Fibroblast of skin of right quadriceps (primary cell): ENCODE measurements around the gene NAA15.
"Not testable (repeated sequence)": the region's sequence is repeated elsewhere in the genome, so short reads cannot be mapped to it uniquely, and the experiment has no call there.

Source experiments
- DNase-seq: peaks from one replicate; pipeline ENCODE4 v3.0.0-alpha.2; 2013

The NAA15 gene

DNA sequence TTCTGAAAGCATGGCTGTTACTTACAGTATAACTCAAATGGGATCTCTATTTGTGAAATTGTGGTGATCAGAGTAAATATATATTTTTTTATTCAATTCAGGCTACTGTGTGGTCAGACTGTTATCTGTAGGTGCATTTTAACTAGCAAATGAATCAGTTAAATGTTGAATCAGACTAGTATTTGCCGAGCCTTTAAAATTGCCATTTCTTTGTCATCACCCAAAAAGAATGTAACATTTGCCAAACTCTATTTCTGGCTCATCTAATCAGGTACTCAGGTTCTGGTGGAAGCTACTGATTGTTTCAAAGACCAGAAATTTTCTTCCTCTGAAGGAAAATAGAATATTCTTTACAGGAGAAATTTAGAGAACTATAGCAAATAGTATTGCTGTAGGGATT is 1.8 kb upstream of the NAA15 start:
- DNase-seq, result peak; percentile 25

GRCh38 chr4:139300431-139301112 is 733 bp upstream of the NAA15 start:
- peak; percentile 54 for DNase-seq

- peak; percentile 44 for DNase-seq
These were observed 711 bp downstream of the NAA15 start, which contains the start of gene NDUFC1 for GRCh38 chr4:139301821-139302611. Gene NDUFC1 (minus strand): TSS chr4:139302477. CDS start chr4:139295798, 6,679 bp downstream.

DNA sequence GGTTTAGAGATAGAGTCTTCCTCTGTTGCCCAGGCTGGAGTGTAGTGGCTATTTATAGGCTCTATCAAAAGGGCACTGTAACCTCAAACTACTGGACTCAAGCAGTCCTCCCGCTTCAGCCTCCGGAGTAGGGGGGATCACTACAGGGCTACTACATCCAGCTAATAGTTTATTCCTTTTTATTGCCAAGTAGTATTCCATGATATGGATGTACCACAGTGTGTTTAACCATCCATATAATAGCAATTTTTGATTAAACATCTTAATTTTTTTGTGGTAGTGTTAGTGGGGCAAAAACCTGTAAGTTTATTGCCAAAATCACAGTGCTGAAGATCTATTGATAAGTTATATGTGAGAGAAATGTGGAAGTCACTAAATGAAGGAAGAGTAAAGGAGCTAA is 3.6 kb downstream of the NAA15 start:
- no peak for DNase-seq

DNA sequence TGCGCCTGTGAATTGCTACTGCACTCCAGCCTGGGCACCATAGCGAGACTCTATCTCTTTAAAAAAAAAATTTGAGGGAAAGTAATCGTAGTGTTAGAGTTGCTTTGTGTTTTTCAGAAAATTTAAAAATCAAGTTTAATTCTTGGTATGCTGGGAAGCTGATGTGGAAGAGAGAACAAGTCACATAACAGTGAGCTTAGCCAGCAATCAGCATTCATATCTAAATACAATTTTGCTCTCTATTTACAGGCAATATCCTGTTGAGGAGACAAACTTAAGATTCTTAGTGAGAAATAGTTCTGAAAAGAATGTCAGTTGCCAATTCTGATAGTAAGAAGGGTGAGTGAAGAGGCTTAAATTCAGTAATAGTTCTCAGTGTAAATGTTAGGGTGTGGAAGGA is 10.6 kb downstream of the NAA15 start:
- DNase-seq, result no peak

DNA sequence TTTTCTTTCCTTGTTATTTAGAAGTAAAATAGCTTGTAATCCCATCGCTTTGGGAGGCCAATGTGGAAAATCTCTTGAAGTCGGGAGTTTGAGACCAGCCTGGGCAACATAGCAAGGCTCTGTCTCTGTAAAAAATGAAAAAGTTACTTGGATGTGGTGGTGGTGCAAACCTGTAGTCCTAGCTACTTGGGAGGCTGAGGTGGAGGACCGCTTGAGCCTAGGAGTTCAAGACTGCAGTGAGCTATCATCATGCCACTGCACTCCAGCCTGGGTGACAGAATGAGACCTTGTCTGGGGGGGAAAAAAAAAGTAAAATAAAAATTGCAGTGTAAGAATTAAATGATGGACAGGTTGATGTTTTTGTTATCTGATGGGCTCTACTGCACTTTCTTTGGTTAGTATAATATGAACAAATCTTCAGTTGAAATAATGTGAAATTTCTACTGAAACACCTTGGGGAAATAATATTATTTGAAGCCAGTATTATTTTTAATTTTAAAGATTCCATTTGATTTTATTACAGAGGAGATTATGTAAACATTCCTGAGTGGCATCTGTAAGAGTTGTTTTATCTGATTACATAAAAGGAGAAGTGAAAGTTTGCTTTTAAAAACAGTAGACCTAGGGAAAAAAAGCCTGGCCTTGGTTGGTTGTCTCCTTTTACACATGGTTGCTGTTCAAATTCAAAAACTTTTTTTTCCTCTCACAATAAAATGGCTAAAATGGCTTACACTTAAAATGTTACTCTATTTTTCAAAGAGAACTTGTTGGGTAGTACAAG is 11.4 kb downstream of the NAA15 start:
- no peak for DNase-seq

- not testable (repeated sequence) for DNase-seq
These were observed 12.1 kb downstream of the NAA15 start for GRCh38 chr4:139313414-139313813.

GRCh38 chr4:139314047-139314800 is 12.9 kb downstream of the NAA15 start:
- DNase-seq, result no peak

- no peak for DNase-seq
These were observed 13.9 kb downstream of the NAA15 start for GRCh38 chr4:139315221-139315675.

GRCh38 chr4:139316733-139317132 is 15.4 kb downstream of the NAA15 start:
- DNase-seq, result no peak

- DNase-seq, result no peak
These were observed 16.3 kb downstream of the NAA15 start for GRCh38 chr4:139317635-139318034.

DNA sequence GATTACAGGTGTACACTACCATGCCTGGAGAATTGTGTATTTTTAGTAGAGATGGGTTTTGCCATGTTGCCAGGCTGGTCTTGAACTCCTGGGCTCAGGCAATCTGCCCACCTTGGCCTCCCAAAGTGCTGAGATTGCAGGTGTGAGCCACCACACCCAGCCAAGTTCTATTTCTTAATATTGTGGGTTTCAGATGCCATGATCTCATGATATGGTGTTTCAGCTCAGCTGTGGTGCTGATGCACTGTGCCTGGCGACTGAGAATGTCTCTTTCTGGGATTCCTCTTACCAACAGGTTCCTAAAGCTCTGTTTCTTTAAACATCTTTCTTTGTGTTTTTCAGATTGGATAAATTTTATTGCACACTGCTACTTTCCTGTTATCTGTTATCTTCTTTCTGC is 18.3 kb downstream of the NAA15 start:
- no peak for DNase-seq

DNA sequence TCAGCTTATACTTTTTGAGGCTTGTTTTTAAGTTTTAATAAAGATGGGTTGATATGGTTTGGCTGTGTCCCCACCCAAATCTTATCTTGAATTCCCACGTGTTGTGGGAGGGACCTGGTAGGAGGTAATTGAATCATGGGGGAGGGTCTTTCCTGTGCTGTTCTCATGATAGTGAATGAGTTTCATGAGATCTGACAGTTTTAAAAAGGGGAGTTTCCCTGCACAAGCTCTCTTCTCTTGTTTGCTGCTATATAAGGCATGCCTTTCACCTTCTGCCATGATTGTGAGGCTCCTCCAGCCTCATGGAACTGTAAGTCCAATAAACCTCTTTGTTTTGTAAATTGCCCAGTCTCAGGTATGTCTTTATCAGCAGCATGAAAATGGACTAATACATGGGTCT is 20.8 kb downstream of the NAA15 start:
- DNase-seq, result not testable (repeated sequence)

- DNase-seq, result not testable (repeated sequence)
These were observed 21.2 kb downstream of the NAA15 start for GRCh38 chr4:139322541-139322940.

GRCh38 chr4:139324620-139325019 is 23.3 kb downstream of the NAA15 start:
- no peak for DNase-seq

DNA sequence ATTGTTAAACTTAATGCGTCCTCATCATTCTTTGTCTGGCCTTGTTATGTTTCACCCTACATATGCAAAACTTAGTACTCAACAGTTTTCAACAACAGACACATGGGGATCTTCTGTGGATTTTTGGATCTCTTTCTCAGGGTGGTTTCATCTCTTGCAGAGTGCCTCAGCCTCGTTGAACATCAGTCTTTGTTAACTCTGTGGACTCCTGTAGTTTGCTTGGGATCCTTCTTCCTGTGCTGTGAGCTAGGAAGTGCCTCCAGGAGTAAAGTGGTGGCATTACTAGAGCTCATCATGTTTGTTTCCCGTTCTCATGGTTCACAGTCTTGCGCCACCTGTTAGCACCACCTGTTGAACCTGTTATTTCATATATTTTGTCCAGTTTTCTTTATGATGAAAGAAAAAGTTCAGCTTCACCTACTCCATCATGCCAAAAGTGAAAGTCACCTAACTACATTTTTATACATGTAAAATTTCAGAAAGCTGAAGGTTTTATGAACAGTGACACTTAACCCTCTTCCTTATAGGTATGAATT is 28.4 kb downstream of the NAA15 start:
- no peak for DNase-seq

DNA sequence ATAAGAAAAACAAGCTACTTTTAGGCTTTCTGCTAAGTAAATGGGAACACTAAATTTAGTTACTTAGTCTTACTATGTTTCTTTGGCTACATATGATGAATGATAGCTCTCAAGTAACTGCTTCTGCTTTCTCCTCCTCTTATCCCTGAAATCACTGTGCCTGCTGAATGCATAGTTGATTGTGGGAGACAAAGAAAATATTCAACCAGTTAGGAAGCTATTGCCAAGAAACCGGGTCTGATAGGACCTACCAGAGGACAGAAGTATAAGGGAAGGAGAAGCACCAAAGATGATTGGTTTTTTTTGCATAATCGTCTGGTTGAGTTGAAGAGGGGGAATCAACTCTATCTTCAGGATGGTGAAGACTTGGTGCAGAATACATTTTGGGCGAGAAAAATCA is 29.0 kb downstream of the NAA15 start:
- DNase-seq, result no peak

DNA sequence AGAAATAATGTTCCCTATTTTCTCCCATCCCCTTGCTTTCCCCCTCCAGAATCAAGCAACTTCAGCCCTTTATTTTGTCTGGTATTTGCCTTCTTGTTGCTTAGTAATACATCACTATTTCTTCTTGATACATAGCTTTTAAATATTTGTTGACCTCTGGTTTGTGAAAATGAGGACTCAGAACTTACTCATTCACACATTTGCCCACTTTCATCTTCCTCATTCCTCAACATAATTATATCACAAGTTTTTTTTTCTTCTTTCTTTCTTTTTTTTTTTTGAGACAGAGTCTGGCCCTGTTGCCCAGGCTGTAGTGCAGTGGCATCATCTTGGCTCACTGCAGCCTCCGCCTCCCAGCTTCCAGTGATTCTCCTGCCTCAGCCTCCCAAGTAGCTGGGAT is 29.9 kb downstream of the NAA15 start:
- peak; percentile 35 for DNase-seq

DNA sequence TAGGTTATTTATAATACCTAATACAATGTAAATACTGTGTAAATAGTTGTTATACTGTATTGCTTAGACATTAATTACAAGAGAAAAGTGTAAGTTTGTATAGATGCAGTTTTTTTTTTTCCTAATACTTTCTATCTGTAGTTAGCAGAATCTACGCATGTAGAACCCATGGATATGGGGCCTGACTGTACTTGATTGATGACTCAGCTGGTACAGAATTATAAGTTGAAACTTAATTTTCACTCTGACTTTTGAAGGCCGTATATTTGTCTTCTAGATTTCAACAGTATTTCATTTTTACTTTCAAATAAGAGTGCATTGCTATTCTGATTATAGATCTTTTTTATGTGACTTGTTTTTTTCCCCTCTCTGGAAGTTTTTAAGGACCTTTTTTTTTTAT is 31.7 kb downstream of the NAA15 start:
- DNase-seq, result no peak

- DNase-seq, result no peak
These were observed 36.3 kb downstream of the NAA15 start for GRCh38 chr4:139337612-139338011.

DNA sequence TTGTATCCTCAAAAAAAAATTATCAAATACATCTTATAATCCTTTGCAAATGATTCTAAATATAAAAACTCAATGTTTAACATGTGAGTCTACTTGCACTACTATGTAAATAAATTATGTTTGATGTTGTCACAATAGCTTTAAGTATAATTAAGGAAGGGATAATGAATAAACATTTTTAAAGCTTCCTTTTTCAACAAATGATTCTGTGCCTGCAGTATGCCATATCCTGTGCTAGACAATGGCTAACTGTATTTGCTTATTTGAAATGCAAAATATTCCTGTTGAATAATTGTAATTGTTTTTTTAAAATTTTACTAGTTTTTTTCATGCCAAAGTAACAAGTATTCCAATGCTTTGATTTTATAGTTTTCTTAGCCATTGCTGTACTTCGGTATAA is 60.0 kb downstream of the NAA15 start:
- no peak for DNase-seq

DNA sequence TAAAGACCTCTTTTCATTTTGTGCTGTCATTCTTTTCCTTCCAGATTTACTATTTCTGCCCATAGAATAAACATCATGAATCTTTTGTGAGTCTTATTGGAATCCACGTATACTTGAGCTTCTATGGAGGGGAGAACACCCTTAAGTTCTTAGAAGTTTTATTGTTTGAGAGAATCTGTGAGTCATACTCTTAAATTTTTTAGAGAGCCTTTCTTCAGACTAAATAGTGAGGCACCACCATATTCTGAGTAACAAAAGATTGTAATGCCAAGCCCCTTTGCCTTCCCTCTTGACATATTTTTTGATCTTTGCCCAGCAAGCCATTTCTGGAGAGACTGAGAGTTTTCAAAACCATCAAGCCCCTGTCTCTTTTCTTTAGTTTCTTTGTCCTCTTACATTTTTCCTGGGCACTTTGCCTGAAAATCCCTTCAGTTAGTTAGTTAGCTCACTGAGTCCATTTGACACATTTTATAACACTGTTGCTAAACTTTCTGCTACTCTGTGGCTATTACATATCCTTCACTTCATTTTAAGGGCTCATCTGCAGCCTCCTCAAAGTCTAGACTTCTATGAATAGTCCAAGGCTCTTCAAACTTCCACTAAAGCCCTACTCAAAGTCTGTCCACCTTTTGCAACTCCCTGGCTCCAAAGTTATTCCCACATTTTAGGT is 66.3 kb downstream of the NAA15 start:
- peak; percentile 51 for DNase-seq
